ENCODE measurements around the gene SRPX2.
A peak's percentile ranks its signal among the peaks of the same experiment; 100 is the strongest.

Gene SRPX2

DNA sequence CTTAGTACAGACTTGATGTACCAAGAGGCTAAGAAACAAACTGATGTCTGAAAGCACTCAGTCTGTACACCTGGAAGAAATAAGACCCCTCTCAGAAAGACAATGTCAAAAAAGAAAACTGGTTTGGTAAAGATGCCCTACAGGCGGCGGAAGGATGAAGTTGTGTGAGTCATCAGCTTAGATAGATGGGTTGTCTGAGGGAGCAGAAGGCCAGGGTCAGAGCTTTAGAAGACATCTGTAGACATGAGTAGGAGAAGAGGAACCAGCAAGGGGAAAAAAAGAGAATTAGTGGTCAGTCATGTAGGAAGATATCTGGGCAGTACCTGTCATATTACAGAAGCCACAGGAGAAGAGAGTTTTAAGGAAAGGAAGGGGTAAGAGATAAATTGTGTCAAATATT lies 8.3 kb downstream of the SRPX2 start:
- DNase-seq = no peak

- no peak for DNase-seq
Observed at GRCh38 chrX:100654261-100654660, 10.3 kb downstream of the SRPX2 start.

DNA sequence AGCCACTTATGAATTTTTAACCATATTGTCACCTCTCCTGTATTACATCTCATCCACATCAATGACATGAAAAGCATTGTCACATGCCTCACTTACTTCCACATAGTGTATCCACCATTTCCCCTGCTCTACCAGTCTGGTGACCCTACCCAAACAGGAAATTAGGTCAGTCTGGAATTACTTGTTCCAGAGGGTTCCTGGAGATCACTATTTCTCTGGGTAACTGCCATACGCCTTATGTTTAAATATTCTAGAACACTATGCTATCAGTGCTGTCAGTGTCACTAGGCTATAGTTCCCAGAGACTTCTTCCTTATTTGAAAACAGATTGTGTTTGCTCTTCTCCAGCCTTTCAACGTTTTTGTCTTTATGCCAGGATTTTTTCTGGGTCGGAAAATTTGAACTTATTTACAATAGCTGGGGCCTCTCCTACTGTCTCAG lies 15.0 kb downstream of the SRPX2 start:
- DNase-seq = no peak

- no peak for DNase-seq
Observed at GRCh38 chrX:100659431-100660137, 15.6 kb downstream of the SRPX2 start.

DNA sequence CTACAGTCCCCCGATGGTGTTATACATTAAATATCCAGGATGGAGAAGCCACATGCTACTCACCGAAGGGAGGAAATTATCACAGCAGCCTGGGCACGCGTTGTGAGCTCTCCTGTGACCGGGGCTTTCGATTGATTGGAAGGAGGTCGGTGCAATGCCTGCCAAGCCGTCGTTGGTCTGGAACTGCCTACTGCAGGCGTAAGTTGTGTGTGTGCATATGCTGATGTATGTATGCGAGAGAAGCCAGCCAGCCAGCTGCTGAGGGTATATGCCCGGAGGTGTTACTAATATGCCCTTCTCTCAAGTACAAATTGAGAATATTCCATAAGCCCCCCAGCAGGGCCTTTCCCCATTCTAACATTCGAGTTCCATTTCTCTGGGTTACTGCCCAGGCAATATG lies 18.2 kb downstream of the SRPX2 start:
- DNase-seq = no peak

DNA sequence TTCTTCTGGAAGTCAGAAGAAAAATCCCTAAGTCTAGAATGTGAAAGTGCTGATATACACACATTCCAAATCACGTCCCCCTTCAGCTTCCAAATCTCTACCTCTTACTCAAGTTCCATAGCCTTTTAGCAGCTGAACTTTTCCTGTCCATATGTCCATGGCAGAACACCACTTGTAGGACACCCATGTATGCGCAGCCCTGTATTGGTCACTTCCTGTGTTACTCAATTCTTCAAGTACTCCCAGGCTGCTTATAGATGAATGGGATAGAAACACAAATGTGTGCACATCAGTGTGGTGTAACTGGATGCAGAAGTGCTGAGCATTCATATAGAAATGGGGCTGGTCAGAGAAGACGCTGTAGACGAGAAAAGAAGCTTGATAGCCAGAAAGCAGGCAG lies 18.8 kb downstream of the SRPX2 start:
- no peak for DNase-seq

DNA sequence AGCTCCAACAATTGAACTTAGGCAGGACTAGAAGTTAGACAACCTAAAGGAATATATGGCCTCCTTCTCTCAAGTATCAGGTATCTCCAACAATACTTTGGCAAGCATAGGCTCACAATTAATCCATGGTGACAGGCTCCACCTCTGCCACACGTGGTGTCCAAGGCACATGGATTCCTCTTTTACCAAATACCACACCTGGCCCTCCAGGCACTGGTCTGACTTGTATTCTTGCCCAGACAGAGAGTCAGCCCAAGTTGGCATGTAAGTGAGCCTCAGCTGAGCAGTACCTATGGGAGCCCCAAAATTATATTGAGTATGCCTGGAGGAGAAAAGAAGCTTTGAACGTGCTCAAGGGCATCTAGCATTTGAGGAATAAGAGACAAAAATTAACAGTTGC lies 19.6 kb downstream of the SRPX2 start:
- no peak for DNase-seq

- no peak for DNase-seq
Observed at GRCh38 chrX:100672966-100673365, 29.0 kb downstream of the SRPX2 start.

- DNase-seq = no peak
Observed at GRCh38 chrX:100673397-100673953, 29.5 kb downstream of the SRPX2 start.

DNA sequence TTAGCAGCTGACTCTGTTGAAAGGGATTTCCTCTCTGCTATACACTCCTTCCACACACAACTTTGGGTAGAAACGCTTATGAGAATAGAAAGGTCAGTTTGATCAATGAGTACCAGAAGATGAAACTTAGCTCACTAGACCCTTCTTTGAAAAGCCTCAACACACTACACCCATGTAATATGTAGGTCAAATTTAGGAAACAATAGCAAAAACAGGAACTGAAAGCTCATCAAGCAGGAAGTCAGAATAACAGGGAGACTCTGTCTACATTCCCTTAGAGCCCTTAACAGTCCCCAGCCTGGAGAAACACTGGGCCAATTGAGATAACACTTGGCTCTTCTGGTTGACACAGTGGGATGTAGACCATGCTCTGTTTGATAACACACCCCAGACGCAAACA lies 30.7 kb downstream of the SRPX2 start:
- no peak for DNase-seq

GRCh38 chrX:100677611-100678181 lies 33.7 kb downstream of the SRPX2 start:
- DNase-seq = no peak

- DNase-seq = no peak
Observed at GRCh38 chrX:100680756-100681155, 36.8 kb downstream of the SRPX2 start.

GRCh38 chrX:100681599-100681998 lies 37.6 kb downstream of the SRPX2 start:
- DNase-seq = no peak

DNA sequence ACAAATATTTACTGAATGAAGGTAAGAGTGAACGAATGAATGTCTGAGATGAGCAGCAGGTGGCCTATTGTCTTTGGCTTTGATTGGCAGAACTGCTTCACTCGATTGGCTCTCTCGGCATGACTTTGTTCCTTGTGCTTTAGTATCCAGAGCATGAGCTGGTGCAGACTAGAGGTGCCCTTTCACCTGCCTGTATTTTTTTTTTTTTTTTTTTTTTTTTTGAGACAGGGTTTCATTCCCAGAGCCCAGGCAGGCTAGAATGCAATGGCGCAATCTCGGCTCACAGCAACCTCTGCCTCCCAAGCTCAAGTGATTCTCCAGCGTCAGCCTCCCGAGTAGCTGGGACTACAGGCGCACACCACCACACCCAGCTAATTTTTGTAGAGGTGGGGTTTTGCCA lies 38.9 kb downstream of the SRPX2 start:
- DNase-seq = no peak

DNA sequence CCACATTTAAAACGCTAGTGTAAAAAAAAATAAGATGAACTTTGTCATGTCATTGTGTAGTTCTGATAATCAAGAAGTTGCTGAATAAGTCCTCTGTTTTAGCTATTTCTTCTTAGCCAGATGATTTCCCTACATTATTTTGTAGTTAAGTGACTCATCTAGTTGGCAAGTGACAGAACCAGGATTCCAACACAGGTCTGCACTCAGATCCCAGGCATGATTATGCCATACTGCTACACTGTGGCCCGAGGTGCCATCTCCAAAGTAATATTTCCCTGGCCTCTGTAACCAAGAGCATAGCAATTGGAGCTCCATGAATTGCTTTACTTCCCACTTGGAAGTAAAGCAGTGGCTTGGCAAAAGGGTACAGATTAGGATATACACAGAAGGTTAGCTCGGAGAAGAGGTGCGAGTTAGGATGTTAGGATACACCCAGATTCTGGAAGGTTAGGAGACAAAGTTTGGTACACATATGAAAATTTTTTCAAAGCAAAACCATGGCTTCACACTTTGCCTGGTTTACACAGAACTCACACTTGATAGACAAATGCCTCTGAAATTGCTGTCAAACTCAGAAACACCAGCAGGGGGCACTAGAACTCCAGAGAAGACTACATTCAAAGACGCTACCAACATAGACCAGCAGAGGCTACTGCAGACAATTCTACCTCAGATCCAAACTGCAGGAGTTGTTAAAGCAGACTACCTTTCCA lies 41.4 kb downstream of the SRPX2 start:
- peak; percentile 19 for DNase-seq

DNA sequence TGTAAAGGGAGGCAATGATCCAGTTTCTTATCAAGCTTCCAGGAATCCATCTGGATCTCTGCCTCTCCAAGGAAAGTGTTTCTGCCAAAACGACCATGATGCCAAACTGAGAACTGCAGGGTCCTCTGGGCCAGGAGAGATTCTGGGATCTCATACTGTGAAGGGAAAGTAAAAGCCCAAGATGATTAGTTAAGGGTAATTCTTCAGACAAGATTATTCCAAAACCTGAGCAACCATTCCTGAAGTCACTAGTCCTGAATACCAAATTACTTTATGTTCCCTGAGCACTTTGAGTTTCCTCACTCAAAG lies 42.0 kb downstream of the SRPX2 start:
- DNase-seq = no peak

- no peak for DNase-seq
Observed at GRCh38 chrX:100687128-100687527, 43.1 kb downstream of the SRPX2 start.

- DNase-seq = no peak
Observed at GRCh38 chrX:100687546-100687945, 43.5 kb downstream of the SRPX2 start.

- DNase-seq = no peak
Observed at GRCh38 chrX:100695302-100695701, 51.3 kb downstream of the SRPX2 start.

DNA sequence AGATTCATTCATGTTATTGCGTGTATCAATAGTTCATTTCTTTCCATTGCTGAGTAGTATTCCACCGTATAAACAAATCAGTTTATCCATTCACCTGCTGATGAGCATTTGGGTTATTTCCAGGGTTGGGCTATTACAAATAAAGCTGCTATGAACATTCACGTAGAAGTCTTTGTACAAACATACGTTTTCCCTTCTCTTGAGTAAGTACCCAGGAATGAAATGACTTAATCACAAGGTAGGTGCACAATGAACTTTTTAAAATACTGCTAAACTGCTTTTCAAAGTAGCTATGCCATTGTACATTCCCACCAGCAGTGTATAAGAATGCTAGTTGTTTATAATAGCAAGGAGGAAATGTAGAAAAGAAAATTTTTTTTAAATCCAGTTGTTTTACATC lies 52.0 kb downstream of the SRPX2 start:
- no peak for DNase-seq

- no peak for DNase-seq
Observed at GRCh38 chrX:100696699-100697351, 52.8 kb downstream of the SRPX2 start.

DNA sequence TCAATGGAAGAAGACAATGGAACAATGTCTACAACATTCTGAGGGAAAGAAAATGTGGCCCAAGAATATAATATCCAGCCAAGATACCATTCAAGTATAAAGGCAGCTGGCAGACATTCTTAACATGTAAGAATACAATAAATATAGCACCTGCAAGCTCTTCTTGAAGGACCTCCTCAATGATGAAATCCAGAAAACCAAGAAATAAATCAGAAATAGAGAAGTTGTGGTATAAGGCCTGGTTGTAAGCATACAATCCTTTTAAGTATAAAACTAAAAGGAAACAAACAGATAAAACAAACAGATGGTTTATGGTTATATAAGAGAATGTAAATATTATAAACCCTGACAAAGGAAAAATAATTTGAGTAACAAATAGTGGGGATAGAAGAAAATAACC lies 54.6 kb downstream of the SRPX2 start:
- no peak for DNase-seq

GRCh38 chrX:100700809-100701208 lies 56.8 kb downstream of the SRPX2 start:
- no peak for DNase-seq
